ENCODE data around the gene TMEM50B. TPM values are rescaled to one million over a fixed set of nuclear protein-coding genes. Genes with fewer than 3 reads are reported as not detected.

Gene TMEM50B
- total and polyA plus RNA-seq, 2 of the 8 experiments (the other 6 are each of a cell fraction or from before 2014, with no cell fraction given), result 16.8 to 20.5 TPM

- H3K79me1 ChIP-seq (ENCODE audit: low read depth, low read length), result no peaks in the 10 kb centered on the region
- no peak overlapping the region for H3K14ac ChIP-seq (ENCODE audit: insufficient read length)
- TF ChIP-seq HDAC2 (IDR thresholded peaks at IDR 0.05; ENCODE audit: borderline replicate concordance in 1 of 2, low read depth in 2 of 2, low read length in 2 of 2) (no peak), EZH2 (IDR thresholded peaks at IDR 0.05; ENCODE audit: low read depth, low read length, severe bottlenecking) (no peak), ZNF274 (IDR thresholded peaks at IDR 0.05; ENCODE audit: borderline replicate concordance, extremely low read depth, low read length) (no peak), RFX5 (IDR thresholded peaks at IDR 0.05; ENCODE audit: borderline replicate concordance, low read depth, low read length) (no peak), NANOG (IDR thresholded peaks at IDR 0.05; ENCODE audit: insufficient read depth, low read depth, low read length, poor library complexity, severe bottlenecking) (no peak), MAFK (IDR thresholded peaks at IDR 0.05; ENCODE audit: low read depth, low read length) (peak; percentile 52; the same call in 1 of the 2 replicates)
- ChIA-PET CTCF (ENCODE audit: partially characterized antibody) (interaction anchor here (0.7 to 1.4 kb wide), 5 partner anchors 10 to 108 kb away, joined by 3 to 5 read pairs (median 3); no protein-coding TSS in a partner anchor), POLR2A (ENCODE audit: partially characterized antibody) (interaction anchor here (1.1 to 1.4 kb wide), 2 partner anchors 13 to 19 kb away, joined by 3 to 4 read pairs; no protein-coding TSS in a partner anchor)
- H4K5ac ChIP-seq (ENCODE audit: insufficient read length, low read depth, low read length), result no peak overlapping the region
- H3K18ac ChIP-seq (ENCODE audit: extremely low read depth, low read length), result no peak overlapping the region
- H3K4ac ChIP-seq (replicated peaks; ENCODE audit: insufficient read length, low read depth, low read length), result no peak overlapping the region
- FAIRE-seq, result no peak
- no peaks in the 10 kb centered on the region for H3K4me1 ChIP-seq (replicated peaks in 1 of 4; ENCODE audit: control insufficient read depth in 3 of 4, insufficient read depth in 4 of 4, low read length in 3 of 4)
- no peak overlapping the region for H3K23ac ChIP-seq (ENCODE audit: insufficient read length)
- no peak overlapping the region for H4K8ac ChIP-seq (ENCODE audit: extremely low read depth, insufficient read depth, low read length)
- H3K27me3 ChIP-seq (replicated peaks in 1 of 4; ENCODE audit: control insufficient read depth in 3 of 4, extremely low read depth in 1 of 4, insufficient read depth in 3 of 4, low read length in 3 of 4), result no peaks in the 10 kb centered on the region
- H3K23me2 ChIP-seq (ENCODE audit: low read depth, low read length), result no peaks in the 10 kb centered on the region
- no peak overlapping the region for H3K27ac ChIP-seq (ENCODE audit: low read depth, low read length)
- no peak overlapping the region for H2BK20ac ChIP-seq (ENCODE audit: low read length)
- H4K20me1 ChIP-seq (replicated peaks in 1 of 2; ENCODE audit: control insufficient read depth in 1 of 2, insufficient read depth in 2 of 2, low read length in 2 of 2), result no peaks in the 10 kb centered on the region
- H3K79me2 ChIP-seq (ENCODE audit: control insufficient read depth in 1 of 2, insufficient read depth in 2 of 2, low read length in 2 of 2), result no peaks in the 10 kb centered on the region
- no peak overlapping the region for H2BK120ac ChIP-seq (replicated peaks; ENCODE audit: low read depth, low read length)
- no peaks in the 10 kb centered on the region for H3K9me3 ChIP-seq (ENCODE audit: insufficient read depth in 2 of 2, low read depth in 1 of 2, low read length in 1 of 2)
- 88% methylated on average over 6 of the region's 6 CpGs; no CpG with 5 or more reads in 1 of the 2 experiments for WGBS, 2 experiments (ENCODE audit: extremely low coverage in 1 of 2, insufficient coverage in 1 of 2, insufficient read length in 1 of 2, insufficient replicate concordance in 2 of 2, low coverage in 1 of 2, low lambda C conversion rate in 2 of 2, missing lambda C conversion rate in 1 of 2)
- no peak for DNase-seq (ENCODE audit: low read depth in 1 of 2, low spot score in 2 of 2)
- H3K4me3 ChIP-seq (ENCODE audit: extremely low read depth in 1 of 4, insufficient read depth in 2 of 4, low read depth in 3 of 4, low read length in 4 of 4), result no peak overlapping the region
- no peak overlapping the region for H2BK12ac ChIP-seq (ENCODE audit: low read depth, low read length)
- H2AFZ ChIP-seq (ENCODE audit: low read length), result no peak overlapping the region
- no peak overlapping the region for H3K56ac ChIP-seq (replicated peaks; ENCODE audit: insufficient read length, low read depth, low read length)
- H3K9ac ChIP-seq (replicated peaks in 1 of 4; ENCODE audit: extremely low read depth in 1 of 4, low read depth in 3 of 4, low read length in 3 of 4), result no peak overlapping the region
- H2AK5ac ChIP-seq (ENCODE audit: low read depth, low read length), result no peak overlapping the region
- no peak overlapping the region for H3K4me2 ChIP-seq (ENCODE audit: insufficient read depth in 1 of 2, low read depth in 2 of 2, low read length in 2 of 2)
- no peak overlapping the region for H4K91ac ChIP-seq (replicated peaks; ENCODE audit: insufficient read length, low read length)
- H2BK15ac ChIP-seq (ENCODE audit: low read length), result no peak overlapping the region
- H2BK5ac ChIP-seq (ENCODE audit: low read depth, low read length), result no peak overlapping the region
- H3K36me3 ChIP-seq (ENCODE audit: control insufficient read depth in 2 of 4, insufficient read depth in 4 of 4, low read length in 3 of 4), result peaks cover 0 to 4% (median under 1%) of the 10 kb centered on the region in 4 experiments; a peak in 3 of 8 replicates
These were observed 23.9 kb downstream of the TMEM50B start for GRCh38 chr21:33455686-33456446.
